SU-DHL-6 (cell line): Measurements from ENCODE around the gene BUB1.

ENCODE experiments used
- CTCF ChIP-seq: fragments of 200-600 bp; sonication (generic); IDR thresholded peaks from one replicate; pipeline ENCODE4 v1.5.1; 2017; ENCODE audit warnings: antibody characterized with exemption, mild to moderate bottlenecking, low read length, moderate library complexity; ENCODE audit not compliant: insufficient read depth, poor library complexity, severe bottlenecking
- EZH2phosphoT487 ChIP-seq: fragments of 200-600 bp; sonication (generic), shearing (Covaris generic); conservative IDR thresholded peaks from 2 replicates; pipeline ENCODE4 v1.6.1; 2018; ENCODE audit warnings: mild to moderate bottlenecking, antibody characterized with exemption, low read length, moderate library complexity, mixed read lengths

GRCh38 chr2:110680709-110681108 is 2.8 kb upstream of the BUB1 start:
- no peak for TF ChIP-seq CTCF
- no peak for TF ChIP-seq EZH2phosphoT487
